Activated CD4-positive, alpha-beta memory T cell treated with anti-CD3 and anti-CD28 coated beads, Interleukin-2, amount 10 ng/mL, durations not matched to agents 7 days and 5 days (primary cell): ENCODE measurements around the gene SRGN. TPM values are rescaled to one million over a fixed set of nuclear protein-coding genes. Genes with fewer than 3 reads are reported as not detected.

Experiments used
- CTCF ChIA-PET: fragments of 350-600 bp; sonication (Branson Sonifier 250); formaldehyde crosslinking; loops from one replicate; lab custom pipeline; 2021; ENCODE audit warnings: antibody characterized with exemption, inconsistent platforms; lab: Charles Lee
- POLR2A ChIA-PET: fragments of 350-600 bp; sonication (Branson Sonifier 250); formaldehyde crosslinking; loops from one replicate; lab custom pipeline; 2021; ENCODE audit warnings: antibody characterized with exemption; lab: Charles Lee
- DNase-seq: peaks from one replicate; pipeline ENCODE4 v3.0.0-alpha.2; 2020
- H3K27ac Mint-ChIP-seq: one replicate; pipeline ENCODE4 v1.8.0; 2021; ENCODE audit warnings: mild to moderate bottlenecking, mixed read lengths
- H3K27me3 Mint-ChIP-seq: one replicate; pipeline ENCODE4 v1.8.0; 2021; ENCODE audit warnings: mixed read lengths
- H3K36me3 Mint-ChIP-seq: one replicate; pipeline ENCODE4 v1.8.0; 2021; ENCODE audit warnings: low read depth, mixed read lengths
- H3K4me1 Mint-ChIP-seq: one replicate; pipeline ENCODE4 v1.8.0; 2021; ENCODE audit warnings: mixed read lengths
- H3K4me3 Mint-ChIP-seq: one replicate; pipeline ENCODE4 v1.8.0; 2021; ENCODE audit warnings: mild to moderate bottlenecking, mixed read lengths
- H3K9me3 Mint-ChIP-seq: one replicate; pipeline ENCODE4 v1.8.0; 2021; ENCODE audit warnings: mixed read lengths
- total RNA-seq, 2 experiments: library from RNA; stranded (reverse); gene quantifications; one replicate each; pipeline ENCODE4 v1.2.3, GENCODE V29; 2021

The SRGN gene
- total RNA-seq, 2 experiments from 2014 or later, result 468 to 474 TPM

- POLR2A ChIA-PET, result no interaction called here
- Mint-ChIP-seq H3K4me3 (no peak overlapping the region), H3K27me3 (no peaks in the 10 kb centered on the region), H3K36me3 (peaks cover 22% of the 10 kb centered on the region), H3K27ac (no peak overlapping the region), H3K9me3 (no peaks in the 10 kb centered on the region), H3K4me1 (peaks cover 10% of the 10 kb centered on the region)
- CTCF ChIA-PET, result no interaction called here
- DNase-seq, result no peak
Observed at GRCh38 chr10:69153227-69153626, 65.3 kb downstream of the SRGN start.

Other genes starting within 250 kb of the SRGN start
- 10 to 100 TPM; 51.9 to 56.2 TPM for gene DDX50, start 186.8 kb upstream of the SRGN start, total RNA-seq
- 10 to 100 TPM; 82.3 to 82.7 TPM for gene DDX21, start 131.9 kb upstream of the SRGN start, total RNA-seq
- 10 to 100 TPM; 16.4 to 18.3 TPM for gene KIFBP, start 99.3 kb upstream of the SRGN start, total RNA-seq
- 10 to 100 TPM; 57.1 to 63.4 TPM for gene VPS26A, start 36.1 kb downstream of the SRGN start, total RNA-seq
- 10 to 100 TPM; 34.6 to 39.1 TPM for gene SUPV3L1, start 92.1 kb downstream of the SRGN start, total RNA-seq
- 1 to 10 TPM; 4.1 to 4.2 TPM for gene HKDC1, start 132.2 kb downstream of the SRGN start, total RNA-seq
- 100 to 1,000 TPM; 142 to 146 TPM for gene HK1, start 190.4 kb downstream of the SRGN start, total RNA-seq